ENCODE measurements around the gene GNAI2.
"Not testable (repeated sequence)": the region's sequence is repeated elsewhere in the genome, so short reads cannot be mapped to it uniquely, and the experiment has no call there.

The GNAI2 gene

DNA sequence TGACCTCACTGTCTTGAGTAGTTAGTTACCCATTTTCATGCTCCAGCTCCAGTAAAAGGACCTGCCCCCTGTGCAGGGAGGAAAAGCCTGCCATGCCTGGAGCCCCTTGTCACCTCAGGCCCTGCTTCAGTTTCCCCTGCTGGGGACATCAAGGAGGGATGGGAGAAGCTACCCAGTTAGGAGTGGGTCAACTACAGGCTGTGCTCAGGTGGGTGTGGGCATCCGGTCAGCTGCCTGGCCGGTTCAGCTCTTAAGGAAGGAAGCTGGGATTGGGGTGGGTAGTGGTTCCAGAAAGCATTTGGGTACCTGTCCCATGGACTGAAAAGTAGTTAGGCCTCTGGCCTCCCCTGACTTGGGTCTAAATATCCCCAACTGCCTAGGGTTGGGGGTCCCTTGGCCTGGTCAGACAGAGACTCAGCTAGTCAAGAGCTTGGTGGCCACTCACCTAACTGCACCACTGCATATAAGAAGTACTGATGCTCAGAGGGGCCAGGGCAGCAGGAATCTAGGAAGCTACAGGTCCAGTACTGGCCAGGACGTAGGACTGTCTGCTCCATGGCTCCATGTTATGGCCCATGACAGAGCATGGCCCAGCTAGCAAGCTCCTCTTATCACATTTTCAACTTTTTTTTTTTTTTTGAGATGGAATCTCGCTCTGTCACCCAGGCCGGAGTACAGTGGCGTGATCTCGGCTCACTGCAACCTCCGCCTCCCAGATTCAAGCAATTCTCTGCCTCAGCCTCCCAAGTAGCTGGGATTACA is 43.4 kb downstream of the GNAI2 start:
- TF ChIP-seq, protein P1, sequence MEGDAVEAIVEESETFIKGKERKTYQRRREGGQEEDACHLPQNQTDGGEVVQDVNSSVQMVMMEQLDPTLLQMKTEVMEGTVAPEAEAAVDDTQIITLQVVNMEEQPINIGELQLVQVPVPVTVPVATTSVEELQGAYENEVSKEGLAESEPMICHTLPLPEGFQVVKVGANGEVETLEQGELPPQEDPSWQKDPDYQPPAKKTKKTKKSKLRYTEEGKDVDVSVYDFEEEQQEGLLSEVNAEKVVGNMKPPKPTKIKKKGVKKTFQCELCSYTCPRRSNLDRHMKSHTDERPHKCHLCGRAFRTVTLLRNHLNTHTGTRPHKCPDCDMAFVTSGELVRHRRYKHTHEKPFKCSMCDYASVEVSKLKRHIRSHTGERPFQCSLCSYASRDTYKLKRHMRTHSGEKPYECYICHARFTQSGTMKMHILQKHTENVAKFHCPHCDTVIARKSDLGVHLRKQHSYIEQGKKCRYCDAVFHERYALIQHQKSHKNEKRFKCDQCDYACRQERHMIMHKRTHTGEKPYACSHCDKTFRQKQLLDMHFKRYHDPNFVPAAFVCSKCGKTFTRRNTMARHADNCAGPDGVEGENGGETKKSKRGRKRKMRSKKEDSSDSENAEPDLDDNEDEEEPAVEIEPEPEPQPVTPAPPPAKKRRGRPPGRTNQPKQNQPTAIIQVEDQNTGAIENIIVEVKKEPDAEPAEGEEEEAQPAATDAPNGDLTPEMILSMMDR (IDR thresholded peaks at IDR 0.05; ENCODE audit: insufficient read depth, missing control alignments): no peak
- FAIRE-seq (no peak), DNase-seq (ENCODE audit: insufficient read length, low spot score) (no peak)

DNA sequence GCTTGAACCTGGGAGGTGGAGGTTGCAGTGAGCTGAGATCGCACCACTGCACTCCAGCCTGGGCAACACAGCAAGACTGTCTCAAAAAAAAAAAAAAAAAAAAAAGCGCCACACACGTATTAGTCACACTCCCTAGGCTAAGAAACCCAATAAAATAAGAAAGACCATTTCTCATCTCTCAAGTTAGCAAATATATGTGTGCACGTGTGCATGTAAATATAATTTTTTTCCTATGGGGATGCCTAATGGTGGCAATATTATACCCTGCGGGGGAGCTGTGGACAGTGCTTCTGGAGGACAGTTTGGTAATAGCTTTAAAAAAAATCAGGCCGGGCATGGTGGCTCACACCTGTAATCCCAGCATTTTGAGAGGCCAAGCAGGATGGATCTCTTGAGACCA is 48.1 kb downstream of the GNAI2 start:
- not testable (repeated sequence) for DNase-seq (ENCODE audit: insufficient read length, low spot score)

DNA sequence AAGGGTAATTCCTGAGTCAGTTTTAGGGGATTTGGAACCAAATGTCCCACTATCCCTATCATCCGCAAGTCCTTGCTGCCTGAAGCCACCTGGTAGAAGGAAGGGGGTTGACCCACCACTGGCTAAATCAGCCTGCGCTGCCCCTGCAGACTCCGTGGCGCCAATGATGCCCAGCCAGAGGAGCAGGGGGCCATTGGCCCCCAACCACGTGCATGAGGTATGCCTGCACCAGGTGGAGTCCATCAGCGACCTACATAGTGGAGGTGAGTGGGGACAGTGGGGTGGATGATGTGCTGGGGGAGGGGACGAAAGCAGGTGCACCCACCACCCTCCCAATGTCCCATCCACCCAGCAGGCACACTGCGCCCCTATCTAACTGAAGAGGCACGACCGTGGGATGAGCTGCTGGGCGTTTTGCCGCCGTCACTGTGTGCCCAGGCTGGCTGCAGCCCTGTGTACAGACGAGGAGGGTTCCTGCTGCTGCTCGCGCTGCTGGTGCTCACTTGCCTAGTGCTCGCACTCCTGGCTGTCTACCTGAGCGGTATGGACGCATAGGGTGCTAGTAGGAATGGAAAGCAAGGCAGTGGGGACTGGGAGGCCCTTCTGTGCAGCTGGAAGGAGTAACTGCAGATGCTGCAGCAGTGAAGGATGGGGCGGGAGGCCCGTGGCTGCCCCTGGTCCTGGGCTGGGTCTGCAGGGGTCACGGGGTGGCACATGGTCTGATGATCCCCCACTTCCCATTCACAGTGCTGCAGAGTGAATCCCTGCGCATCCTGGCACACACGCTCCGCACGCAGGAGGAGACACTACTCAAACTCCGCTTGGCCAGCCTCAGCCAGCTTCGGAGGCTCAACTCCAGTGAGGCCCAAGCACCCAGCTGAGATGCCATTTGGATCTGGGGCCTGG is 50.6 kb downstream of the GNAI2 start:
- DNase-seq (ENCODE audit: insufficient read length, low spot score) (no peak), FAIRE-seq (no peak)
- TF ChIP-seq, protein P1 (IDR thresholded peaks at IDR 0.05; ENCODE audit: insufficient read depth, missing control alignments): no peak

More for the DNA sequence above, 48.1 kb downstream of the GNAI2 start:
- FAIRE-seq: not testable (repeated sequence)

DNA sequence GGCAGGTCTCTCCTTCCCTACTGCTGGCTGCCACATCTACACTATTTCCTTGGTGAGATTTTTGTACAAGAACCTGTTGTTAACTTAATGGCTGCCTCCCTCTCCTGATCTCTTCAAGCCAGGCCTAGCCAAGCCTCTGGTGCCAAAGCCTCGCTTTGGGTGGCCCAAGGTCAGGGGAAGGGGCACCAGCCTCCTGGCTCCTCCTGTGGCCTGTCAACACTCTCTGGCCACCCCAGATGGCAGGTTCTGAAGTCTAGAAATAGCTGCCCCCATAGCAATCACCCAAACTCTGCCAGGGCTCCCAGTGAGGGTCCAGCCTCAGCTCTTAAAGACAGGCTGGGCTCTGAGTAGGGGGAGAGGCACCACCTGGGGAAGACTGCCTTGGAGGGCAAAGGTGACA is 51.3 kb downstream of the GNAI2 start:
- TF ChIP-seq, protein P1 (IDR thresholded peaks at IDR 0.05; ENCODE audit: insufficient read depth, missing control alignments): no peak
- FAIRE-seq: no peak
- DNase-seq (ENCODE audit: insufficient read length, low spot score): no peak

DNA sequence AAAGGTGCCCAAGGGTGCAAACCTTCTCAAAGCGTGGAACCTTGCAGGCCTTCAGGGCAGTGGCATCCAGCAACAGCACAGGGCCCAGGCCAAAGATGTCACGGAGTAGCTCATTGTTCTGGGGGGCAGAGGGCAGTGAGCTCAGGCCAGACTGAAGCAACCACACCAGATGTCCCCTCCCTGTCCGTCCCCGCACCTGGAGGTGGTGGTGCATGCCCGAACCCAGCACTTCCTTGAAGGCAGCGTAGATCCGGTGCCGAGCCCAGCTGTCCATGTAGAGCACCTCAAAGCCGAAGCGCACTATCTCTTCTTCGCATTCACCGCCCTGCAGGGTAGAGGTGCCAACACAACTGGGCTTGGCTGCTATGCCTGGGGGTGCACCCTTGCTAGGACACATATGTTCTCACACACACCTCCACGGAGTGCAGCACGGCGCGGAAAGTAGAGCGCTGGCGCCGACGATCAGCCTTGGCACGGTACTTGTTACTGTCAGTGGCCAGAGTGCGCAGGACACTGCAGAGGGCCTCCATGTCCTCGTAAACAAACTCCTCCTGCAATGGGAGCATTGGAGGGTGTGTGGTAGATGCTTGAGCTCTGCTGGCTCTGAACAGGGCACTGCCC is 52.5 kb downstream of the GNAI2 start:
- no peak for FAIRE-seq
- TF ChIP-seq, protein P1 (IDR thresholded peaks at IDR 0.05; ENCODE audit: insufficient read depth, missing control alignments): no peak
- DNase-seq (ENCODE audit: insufficient read length, low spot score): no peak

DNA sequence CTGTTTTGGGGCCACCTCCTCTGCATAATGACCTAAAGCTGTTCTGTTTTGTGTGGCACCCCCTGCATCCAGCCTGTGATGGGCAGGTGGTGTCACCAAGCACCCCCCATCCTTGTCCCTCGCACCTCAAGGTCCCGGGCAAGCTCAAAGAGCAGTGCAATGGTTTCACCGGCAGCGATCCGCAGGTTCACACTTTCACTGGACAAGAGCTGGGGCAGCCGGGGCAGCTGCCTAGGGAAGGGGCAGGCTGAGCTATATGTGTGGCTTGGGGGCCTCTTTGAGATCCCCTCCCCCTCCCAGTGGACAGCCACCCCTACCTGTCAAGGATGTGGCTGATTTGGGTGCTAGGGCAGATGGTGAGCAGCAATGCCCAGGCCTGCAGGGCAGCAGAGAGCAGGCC is 53.1 kb downstream of the GNAI2 start:
- FAIRE-seq: no peak
- TF ChIP-seq, protein P1 (IDR thresholded peaks at IDR 0.05; ENCODE audit: insufficient read depth, missing control alignments): no peak

DNA sequence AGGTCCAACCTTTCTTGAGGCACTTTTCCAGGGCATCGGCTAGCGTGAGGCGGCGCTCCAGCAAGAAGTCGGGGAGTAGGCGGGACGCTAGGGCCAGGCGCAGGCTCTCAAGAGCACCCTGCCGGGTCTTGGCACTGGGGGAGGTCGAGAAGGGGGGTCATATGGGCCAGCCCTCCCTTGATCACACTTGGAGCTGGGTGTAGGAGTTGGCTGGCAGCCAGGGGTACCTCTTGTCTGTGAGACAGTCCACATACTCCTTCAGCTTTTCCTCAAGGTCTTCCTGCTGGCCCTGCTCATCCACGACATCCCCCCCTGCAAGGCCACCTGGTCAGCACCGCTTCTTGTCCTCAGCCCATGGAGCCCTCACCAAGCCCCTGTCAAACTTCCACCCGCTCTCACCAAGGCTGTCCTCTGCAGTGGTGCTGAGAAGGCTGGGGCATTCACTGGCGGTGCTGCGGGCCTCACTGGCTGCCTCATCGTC is 54.2 kb downstream of the GNAI2 start:
- FAIRE-seq: no peak
- TF ChIP-seq, protein P1 (IDR thresholded peaks at IDR 0.05; ENCODE audit: insufficient read depth, missing control alignments): no peak
- DNase-seq (ENCODE audit: insufficient read length, low spot score): no peak

More for the DNA sequence above, 53.1 kb downstream of the GNAI2 start:
- DNase-seq (ENCODE audit: insufficient read length, low spot score): no peak

Data from D721Med (cell line).